GM19452 (cell line): ENCODE data around the gene HNRNPA3.
"Not testable (repeated sequence)": the region's sequence is repeated elsewhere in the genome, so short reads cannot be mapped to it uniquely, and the experiment has no call there.

Experiments
- ATAC-seq: cut with Tn5 transposase; IDR thresholded peaks from one replicate; pipeline ENCODE4 v1.9.1; 2021; ENCODE audit not compliant: unreplicated experiment

The HNRNPA3 gene

DNA sequence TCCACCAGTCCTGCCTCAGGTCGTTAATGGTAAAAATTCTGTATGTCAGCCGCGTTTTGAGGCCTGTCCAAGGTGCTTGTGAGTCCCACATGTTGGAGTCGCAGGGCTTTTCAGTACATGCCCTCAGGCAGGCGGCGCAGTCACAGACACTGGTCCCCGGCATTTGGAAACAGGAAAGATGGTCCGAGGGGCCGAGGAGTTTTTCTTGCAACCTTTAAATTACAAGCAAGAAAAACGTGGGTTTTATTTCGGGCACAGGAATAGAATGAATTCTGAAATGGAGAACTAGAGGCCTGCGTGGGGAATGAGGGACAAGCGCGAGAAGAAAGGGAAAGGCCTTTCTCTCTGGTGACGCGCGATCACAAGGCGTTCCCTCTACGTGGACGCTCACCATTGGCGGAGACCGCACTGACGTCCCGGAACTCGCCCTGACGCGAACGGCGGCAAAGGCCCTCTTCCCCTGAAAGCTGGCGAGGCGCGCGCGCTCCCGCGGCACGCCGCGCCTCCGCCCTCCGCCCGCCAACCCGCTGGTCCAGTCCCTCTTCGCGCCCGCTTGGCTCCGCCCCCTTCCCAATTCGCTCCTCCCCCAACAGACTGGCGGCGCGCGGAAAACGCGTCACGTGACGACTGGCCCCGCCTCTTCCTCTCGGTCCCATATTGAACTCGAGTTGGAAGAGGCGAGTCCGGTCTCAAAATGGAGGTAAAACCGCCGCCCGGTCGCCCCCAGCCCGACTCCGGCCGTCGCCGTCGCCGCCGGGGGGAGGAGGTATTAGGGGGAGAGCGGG lies at the start of gene HNRNPA3:
HNRNPA3 (plus strand) TSS at position 689 of the 785 bp plus-strand sequence; CDS start at position 695, 6 bp downstream.
- peak; percentile 89 for ATAC-seq

- no peak for ATAC-seq
Measured at GRCh38 chr2:177164131-177164530, 48.5 kb upstream of the HNRNPA3 start.

DNA sequence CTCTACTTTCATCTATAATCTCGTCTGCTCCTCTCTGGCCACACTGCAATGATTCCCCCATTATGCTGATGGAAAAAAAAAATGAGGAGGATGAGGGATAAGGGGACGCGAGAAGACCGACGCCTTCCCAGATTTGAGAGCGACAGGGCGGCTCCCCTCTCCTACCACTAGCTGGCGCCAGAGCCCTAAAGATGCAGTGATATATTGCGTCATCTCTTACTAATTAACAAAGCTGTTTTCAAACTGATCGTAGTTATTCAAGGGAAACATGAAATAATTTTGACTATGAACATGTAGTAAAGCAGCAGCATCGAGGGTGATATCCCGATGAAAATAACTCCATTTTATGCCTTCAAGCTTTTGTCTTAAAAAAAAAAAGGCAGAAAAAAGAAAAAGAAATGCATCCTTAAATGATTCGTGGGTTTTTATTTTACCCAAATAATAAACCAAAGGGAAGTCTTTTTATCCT lies 48.0 kb upstream of the HNRNPA3 start:
- ATAC-seq = peak; percentile 56

GRCh38 chr2:177165061-177165583 lies 47.5 kb upstream of the HNRNPA3 start:
- no peak for ATAC-seq

GRCh38 chr2:177165721-177166711 lies 46.6 kb upstream of the HNRNPA3 start:
- peak; percentile 52 for ATAC-seq

GRCh38 chr2:177169810-177170514 lies 42.6 kb upstream of the HNRNPA3 start:
- peak; percentile 67 for ATAC-seq

- no peak for ATAC-seq
Measured at GRCh38 chr2:177171418-177171865, 41.2 kb upstream of the HNRNPA3 start.

- ATAC-seq = no peak
Measured at GRCh38 chr2:177172034-177172880, 40.3 kb upstream of the HNRNPA3 start.

GRCh38 chr2:177174486-177174885 lies 38.1 kb upstream of the HNRNPA3 start:
- no peak for ATAC-seq

DNA sequence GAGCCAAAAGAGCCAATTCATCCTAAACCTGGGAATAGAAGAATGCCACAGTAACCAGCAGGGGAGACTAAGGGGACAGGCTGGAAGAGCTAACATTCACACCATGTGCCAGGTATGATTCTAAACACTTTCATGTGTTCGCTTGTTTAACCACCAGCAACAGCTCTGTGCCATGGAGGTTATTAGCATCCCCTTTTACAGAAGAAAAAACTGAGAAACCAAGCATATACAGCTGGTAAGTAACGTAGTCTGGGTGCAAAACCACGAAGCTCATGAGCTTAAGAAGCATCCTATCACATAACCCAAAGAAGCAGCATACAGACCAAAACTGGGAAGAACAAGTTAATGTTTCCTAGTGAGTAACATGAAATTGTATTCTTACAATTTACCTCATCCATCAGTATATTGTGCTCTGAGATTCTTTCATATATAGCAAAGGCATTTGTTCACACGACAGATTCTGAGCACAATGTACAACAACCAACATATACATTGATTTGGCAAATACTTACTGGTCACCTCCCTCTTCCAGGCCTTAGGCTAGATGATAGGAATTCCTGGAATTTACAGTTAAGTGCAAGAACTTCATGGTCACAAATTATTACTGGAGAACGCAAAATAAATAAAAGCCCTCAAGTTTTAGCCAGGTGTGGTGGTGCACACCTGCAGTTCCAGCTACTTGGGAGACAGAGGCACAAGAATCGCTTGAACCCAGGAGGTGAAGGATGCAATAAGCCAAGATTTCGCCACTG lies 36.5 kb upstream of the HNRNPA3 start:
- no peak for ATAC-seq

DNA sequence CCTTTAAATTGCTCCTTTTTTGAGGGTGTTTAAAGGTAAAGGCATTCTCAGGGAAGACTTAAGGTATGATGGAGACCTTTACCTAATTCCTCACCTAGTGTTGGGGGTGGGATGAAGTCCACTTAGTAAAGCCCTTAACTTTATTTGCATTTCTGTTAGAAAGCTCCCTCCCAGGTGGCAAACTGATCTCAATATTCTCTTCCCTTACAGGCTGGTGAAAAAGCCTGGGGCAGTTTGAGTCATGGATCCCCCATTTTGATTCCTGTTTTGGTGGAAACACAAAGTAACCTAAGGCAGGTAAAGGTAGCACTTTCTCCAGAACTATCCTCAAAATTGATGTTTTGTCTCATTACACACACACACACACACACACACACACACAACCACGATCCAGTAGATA lies 33.8 kb upstream of the HNRNPA3 start:
- no peak for ATAC-seq

- no peak for ATAC-seq
Measured at GRCh38 chr2:177179227-177179626, 33.4 kb upstream of the HNRNPA3 start.

DNA sequence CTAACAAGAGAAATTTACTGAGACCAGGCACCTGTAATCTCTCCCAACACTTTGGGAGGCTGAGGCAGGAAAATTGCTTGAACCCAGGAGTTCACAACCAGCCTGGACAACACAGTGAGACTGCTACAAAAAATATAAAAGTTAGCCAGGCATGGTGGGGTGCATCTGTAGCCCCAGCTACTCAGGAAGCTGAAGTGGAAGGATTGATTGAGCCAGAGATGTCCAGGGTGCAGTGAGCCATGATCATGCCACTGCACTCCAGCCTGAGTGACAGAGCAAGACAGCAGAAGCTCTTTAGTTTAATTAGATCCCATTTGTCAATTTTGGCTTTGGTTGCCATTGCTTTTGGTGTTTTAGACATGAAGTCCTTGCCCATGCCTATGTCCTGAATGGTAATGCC lies 32.9 kb upstream of the HNRNPA3 start:
- not testable (repeated sequence) for ATAC-seq

- no peak for ATAC-seq
Measured at GRCh38 chr2:177180269-177181000, 32.2 kb upstream of the HNRNPA3 start.

DNA sequence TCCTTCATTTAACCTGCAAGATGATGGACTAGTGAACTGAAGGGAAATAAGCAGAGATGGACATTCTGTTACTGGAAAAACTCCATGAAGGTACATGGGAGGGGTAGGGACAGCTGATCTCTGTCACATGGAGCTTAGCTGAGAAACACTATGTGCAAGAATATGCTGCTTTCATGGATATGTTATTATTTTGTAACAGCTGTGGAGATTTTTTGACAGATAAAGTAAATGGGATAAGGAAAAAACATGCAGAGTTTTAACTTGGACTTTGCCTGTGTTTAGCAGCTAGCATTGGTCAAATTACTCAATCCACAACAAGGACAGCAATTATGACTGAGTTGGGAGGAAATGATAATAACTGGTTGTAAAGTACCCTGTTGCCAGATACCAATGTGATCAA lies 28.7 kb upstream of the HNRNPA3 start:
- no peak for ATAC-seq

DNA sequence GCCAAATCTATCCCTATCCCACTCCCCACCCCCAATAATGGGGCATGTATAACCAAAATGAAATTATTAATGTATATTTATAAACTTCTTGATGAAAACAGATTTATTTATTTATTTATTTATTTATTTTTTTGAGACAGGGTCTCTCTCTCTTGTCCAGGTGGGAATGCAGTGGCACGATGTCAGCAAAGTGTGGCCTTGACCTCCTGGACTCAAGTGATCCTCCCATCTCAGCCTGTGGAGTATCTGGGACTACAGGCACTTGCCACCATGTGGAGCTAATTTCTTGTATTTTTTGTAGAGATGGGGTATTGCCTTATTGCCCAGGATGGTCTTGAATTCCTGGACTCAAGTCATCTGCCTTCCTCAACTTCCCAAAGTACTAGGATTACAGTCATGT lies 28.0 kb upstream of the HNRNPA3 start:
- no peak for ATAC-seq

GRCh38 chr2:177186038-177186437 lies 26.6 kb upstream of the HNRNPA3 start:
- ATAC-seq = not testable (repeated sequence)

GRCh38 chr2:177187631-177188312 lies 24.8 kb upstream of the HNRNPA3 start:
- no peak for ATAC-seq
